NCI-H460 (cell line): ENCODE data around the gene WDR86. TPM values are rescaled to one million over a fixed set of nuclear protein-coding genes. Genes with fewer than 3 reads are reported as not detected.

ENCODE experiments used
- DNase-seq: peaks from one replicate; pipeline ENCODE4 v3.0.0-alpha.2; 2016; ENCODE audit warnings: low read depth; ENCODE audit errors: extremely low read depth
- total RNA-seq: library from RNA; depleted of rRNA; stranded (reverse); fragments of >200 nt; shearing (Covaris generic); gene quantifications from 2 replicates; pipeline ENCODE4 v1.2.3, GENCODE V29; 2014

Gene WDR86
- total RNA-seq, 1 experiment from 2014 or later = not detected

DNA sequence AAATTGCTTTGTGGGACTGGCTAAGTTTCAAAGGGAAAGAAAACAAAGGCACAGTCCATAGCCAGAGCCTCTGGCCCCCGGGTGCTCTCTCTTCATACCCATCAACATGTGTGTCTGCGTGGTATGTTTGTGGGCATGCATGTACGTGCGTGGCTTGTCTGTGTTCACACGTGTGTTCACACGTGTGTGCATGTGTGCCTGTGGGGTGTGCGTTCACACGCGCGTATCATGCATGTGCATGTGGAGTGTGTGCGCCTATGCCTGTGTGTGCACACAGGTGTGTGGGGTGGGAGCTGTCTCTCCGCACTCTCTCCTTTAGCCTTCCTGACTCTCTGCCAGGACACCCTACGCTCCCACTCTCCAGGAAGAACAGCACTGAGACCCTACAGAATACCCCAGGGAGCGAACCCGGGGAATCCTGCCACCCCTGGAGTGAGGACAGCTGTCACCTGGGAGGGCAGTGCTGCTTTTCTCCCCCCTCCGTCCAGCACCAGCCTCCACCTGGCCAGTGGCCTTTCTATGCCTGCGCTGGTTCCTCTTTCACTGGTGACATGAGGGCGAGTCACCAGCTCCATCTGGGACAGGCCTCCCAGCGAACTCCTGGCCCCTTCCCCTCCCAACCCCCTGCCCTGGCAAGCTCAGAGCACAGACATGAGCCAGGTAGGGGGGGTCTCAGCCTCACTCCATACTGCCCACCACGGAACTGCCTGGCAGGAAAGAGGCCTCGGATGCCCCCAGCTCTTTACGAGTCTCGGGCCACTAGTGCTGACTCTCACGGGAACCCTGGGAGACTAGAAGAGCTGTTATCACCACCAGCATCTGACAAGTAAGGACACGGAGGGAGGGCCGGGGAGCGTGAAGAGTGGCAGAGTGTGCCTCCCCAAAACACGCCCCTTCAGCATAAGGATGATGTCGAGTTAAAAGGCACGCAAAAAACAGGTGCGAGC is 16.5 kb downstream of the WDR86 start:
- DNase-seq = no peak

DNA sequence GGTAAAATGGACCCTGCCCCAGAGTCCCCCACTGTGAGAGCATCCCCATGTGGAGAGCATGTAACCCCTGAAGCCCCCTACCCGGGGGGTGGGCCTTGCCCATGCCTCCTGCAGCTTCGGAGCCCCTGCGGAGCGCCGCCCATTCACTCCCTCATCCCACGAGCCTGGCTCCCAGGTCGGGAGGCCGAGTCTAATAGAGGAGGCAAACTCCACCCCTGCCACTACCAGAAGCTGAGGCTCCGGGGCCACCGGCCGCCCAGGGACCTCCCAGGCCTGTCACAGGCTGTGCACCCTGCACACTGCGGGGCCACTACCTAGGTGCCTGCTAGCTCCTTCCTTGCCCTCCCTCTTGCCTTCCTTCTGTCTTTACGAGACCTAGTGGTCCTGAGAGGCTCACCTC is 17.4 kb downstream of the WDR86 start:
- no peak for DNase-seq

DNA sequence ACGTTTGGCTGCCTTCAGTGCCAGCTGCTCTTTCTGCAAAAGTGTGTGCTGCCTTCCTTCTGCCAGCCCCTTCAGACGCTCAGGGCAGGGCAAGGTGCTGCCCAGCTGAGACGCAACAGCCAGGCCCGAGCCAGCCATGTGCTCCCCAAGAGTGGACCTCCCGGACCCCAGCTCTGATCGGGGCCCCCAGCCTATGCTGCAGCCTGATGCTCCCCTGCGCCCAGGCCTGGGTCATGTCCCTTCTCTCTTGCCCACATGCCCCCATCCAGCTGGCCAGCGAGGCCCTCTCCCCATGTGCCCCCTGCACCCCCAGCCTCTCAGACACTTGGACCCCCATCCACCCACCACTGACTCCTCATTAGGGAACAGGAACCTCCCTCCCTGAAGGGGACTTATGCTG is 17.8 kb downstream of the WDR86 start:
- no peak for DNase-seq

DNA sequence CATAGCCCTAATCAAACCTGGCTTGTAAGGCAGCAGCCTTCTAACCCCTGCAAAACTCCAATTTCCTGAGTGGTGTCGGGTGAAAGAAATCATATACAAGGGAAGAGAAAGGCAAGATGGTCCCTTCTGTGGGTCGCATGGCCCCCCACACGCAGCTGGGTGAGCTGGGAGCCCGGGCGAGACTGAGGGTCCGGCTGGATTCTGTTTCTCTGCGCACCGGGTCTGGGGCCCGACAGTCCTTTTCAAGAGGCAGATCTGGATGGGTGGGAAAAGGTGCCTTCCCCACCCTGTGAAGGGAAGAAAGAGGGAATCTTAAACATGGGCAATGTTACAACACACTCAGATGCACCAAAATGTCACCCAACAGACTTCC is 18.5 kb downstream of the WDR86 start:
- DNase-seq = no peak

DNA sequence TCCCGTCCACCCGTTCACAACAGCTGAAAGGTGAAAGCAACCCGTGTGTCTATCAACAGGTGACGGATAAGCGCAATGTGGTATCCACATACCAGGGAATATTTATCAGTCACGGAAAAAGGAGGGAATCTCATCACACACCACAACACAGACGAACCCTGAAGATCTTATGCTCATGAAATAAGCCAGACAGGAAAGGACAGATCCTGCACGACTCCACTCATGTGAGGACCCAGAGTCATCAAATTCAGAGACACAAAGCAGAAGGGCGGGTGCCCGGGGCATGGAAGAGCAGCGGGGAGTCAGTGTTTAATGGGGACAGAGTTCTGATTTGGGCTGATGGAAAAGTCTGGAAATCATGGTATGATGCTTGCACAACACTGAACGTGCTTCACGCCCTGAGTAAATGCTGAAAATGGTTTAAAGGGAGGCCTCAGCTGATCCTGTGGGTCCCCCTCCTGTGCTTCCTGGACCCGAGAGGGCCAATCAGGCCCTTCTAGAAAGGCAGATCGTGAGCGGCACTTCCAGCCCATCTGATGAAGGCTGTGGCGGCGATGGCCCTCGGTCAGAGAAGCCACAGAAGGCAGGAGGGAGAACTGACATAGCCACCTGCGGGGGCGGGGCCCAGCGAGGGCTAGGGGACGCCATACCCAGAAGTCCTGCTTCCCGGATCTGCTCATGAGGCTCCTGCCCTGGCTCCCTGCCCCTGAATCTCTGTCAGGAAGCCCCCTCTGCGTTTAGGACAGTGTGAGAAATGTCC is 19.1 kb downstream of the WDR86 start:
- DNase-seq = no peak

DNA sequence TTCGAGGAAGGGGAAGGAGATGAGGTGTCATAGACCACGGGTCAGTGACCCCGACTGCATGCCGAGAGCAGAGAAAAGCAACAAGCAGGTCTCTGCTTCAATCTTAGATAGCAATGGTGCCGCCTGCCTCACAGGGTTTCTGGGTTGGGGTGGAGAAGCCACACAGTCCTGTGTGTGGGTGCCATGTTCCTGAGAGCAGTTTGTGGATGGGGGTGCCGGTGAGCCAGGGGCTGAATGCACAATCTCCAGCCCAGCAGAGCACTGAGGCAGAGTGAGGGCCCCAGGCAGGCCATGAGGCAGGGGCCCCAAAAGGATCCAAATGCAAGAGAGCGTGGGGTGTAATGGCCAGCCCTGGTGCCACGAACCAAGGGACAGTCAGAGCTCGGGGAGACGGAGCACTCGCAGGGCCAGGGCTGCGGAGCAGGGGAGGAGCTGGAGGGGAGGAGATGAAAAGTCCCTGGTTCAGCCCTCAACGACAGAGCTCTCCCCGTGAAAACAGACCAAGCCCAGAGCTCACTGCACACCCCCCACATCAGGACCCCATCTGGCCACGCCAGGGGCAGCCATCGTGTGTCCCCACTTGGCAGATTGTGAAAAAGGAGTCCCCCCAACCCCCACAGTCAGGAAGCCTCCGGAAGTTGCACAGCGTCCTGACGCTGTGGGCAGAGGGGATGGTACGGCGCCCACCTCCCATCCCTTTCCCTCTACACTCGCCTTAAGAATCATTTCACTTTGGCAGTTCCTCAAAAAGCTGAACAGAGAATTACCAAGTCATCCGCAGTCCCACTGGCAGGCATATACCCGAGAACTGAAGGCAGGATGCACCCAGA is 19.9 kb downstream of the WDR86 start:
- no peak for DNase-seq

DNA sequence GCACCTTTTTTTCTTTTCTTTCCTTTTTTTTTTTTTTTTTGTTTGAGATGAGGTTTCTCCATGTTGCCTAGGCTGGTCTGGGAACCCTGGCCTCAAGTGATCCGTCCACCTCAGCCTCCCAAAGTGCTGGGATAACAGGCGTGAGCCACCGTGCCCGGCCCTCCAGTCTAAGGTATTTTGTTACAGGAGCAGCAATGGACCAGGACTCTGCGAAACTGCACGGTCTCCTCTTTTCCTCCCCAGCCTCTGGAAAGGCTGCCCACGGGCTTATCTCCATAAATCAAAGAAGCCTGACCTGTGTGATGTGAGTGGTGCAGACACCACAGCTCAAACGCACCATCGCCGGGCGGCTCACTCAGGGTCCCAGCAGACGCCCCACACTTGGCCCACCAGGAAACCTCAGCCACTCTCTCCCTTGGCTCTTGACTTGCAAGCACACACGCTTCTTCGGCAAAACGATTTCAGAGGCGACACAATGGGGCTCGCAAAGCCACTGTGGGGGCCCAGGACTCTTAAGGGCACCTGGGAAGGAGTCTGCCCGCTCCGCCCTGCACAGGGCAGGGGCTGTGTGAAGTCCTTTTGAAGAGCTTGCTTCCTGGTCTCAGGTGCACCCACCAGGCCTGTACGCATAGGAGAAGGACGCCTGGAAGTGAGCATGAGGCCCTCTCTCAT is 20.6 kb downstream of the WDR86 start:
- DNase-seq = no peak

DNA sequence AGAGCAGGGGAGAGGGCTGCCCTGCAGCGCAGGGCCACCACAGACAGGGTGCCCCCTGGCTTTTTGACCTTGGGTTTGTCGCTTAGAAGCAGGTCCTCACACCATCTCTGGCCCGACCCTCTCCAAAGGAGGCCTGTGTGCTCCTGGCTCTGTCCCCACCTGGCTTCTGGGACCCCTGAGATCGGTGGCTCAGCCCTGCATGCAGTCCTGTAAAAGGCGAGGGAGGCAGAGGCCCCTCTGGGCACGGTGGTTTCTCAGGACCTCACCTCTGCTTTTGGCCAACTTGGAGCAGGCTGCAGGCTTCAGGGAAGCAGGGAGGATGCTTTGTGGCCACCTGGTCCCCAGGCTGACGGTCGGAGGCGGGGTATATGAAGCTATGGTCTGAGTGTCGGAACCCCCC is 21.4 kb downstream of the WDR86 start:
- no peak for DNase-seq

DNA sequence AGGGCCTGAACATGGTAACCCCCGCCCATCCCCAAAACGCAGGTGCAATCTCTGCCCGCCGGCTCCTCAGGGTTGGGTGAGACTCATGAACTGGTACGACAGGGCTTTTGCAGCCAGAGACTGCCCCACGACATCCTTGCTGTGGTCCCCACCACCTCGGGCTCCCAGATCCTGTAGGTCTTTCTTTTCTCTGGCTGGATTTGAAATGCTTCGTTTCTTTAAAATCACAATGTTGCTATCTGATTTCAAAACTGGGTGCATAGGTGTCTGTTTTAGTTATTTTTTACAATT is 21.9 kb downstream of the WDR86 start:
- no peak for DNase-seq

DNA sequence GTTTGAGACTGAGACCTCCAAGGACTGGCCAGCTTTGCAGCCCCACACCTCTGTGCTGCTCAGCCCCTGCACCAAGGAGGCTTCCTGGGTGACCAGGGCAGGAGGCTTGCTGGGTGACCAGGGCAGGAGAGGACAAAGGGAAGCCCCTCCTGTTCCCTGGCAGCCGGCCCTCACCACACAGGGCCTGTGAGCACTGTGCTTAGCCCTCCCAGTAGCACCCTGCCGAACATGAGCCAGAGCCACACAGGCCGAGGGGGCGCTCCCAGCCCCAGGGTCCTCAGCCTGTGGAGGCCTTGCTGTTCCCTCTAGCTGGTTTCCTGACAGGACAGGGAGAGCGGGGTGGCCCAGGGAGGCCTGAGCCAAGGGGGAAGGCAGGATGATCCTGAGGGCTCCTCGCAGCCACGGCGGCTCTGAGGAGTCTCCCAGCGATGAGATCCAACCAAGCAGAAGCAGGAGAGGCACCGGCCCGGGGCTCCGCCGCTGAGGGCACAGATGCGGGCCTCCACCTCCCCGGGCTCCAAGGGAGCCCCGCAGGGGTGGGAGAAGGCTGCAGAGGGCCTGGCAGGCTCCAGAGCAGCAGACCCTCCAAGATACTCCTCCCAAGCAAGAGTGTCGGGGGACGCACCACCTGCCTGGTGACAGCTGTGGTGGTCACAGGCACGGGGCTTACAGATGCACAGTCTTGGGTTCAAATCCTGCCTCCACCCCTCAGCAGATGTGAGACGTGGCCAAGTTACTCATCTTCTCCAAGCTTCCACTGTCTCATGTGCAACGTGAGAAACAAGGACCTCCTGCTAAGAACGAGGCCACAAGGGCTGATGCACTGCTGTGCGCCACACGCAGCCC is 22.5 kb downstream of the WDR86 start:
- no peak for DNase-seq

DNA sequence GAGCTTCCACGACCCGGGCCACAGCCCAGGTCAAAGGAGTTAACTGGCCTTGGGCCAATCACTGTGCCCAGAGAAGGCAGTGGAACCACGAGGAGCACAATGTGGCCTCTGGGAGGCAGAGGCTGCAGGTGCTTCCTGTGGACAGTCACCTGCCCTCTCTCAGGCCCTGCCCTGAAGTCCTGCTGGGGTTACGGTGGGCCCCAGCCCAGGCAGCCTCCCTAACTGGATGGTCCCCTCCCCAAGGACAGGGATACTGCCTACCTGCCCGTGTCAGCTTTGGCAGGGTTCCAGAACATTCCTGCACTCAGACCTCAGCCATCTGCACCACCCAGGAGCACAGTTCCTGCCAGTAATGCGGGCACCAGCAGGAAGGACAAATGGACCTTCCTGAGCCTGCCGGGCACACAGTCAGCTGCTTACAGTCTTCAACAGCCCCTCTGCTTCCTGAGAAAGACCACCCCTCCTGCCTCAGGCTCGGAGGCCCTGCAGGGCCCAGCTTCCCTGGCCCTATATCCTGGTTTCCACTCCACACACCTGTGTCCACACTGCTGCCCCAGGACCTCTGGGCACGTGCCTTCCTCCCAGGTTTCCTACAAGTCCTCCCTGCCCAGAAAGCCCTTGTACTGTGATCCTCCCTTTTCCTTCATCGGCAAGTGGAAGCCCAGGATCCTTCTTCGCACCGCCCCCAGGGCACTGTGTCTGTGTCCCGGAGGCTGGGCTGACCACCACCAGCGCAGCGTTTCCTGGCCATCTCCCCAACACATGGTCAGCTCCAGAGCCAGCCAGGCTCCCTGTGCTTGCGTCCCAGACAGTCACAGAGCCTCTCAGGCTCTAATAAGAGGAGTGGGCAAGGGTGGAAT is 23.3 kb downstream of the WDR86 start:
- no peak for DNase-seq

DNA sequence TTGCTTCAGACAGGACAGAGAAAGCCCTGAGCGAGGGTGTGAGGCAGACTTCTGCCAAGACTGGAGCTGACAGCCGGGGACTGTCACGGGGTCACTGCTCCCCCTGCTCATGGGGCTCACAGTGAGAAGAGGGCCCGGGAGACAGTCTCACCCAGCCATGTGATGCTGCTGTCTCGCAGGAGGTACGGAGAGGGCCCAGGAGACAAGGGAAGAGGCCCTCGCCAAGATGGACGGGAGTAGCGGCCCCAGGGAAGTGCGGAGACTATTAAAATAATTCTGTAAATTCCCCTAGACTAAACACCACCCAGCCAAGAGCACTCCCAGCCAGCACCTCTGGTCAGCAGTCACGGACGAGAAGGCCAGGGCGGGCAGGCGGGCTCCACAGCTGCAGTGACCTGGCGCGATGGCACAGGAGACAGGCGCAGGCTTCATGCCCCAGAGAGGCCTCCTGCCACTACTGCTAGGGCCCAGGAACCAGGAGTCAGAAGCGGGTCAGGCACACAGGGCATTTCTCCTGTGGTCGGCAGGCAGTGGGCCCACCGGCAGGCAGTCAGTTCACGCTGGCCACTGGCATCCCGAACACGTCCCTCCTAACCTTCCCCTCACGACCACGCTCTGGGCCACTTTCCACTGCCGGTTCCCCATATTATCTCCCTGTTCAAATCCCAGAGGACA is 24.1 kb downstream of the WDR86 start:
- no peak for DNase-seq

DNA sequence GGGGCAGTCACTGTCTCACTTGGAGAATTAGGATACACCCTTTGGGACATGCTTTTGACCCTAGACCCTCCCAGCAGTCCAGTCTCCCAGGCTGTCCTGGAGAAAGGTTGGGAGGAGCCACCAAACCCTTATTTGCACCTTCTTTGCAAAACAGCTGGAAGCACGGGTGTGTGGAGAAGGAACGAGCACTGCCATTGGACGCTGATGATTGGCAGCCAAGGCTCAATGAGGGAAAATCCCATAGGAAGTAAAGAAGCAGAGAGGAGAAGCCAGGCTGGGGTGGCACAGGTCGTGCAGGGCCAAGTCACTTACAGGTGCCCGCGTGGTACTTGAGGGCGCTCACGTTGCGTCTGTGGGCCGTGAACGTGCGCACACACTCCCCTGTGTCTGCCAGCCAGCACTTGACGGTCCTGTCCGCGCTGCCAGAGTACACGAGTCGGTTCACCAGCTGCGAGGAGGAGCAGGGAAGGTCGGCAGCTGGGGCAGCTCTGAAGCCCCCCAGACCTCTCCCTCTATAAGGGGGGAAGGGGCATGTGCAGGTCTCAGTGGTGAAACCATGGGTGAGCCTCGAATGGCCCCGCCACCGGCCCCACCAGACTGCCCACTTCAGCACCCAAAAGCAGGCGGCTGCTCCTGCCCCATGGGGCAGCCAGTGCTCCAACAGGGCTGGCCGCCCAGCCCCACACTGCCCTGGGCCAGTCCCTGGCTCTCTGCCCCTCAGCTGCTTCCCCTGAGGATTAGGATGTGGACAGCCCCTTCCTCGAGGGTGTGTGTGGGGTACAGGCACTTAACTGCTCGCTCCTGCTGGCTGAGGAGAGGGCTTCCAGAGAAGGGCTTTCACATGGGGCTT is 24.8 kb downstream of the WDR86 start:
- DNase-seq = no peak

DNA sequence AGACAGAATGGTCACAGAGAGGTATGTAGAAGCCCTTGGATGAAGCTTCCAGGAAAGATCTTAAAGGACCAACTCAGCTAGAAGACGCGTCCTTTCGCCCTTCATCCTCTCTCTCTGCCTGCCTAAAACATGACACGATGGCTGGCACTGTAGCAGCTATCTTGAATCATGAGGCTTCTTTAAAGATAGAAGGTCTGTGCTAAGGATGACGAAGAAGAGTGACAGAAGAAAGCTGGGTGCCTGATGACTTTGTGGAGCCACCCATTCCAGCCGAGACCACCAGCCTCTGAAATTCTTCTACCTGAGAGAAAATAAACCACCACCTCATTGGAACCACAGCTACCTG is 25.5 kb downstream of the WDR86 start:
- DNase-seq = no peak

DNA sequence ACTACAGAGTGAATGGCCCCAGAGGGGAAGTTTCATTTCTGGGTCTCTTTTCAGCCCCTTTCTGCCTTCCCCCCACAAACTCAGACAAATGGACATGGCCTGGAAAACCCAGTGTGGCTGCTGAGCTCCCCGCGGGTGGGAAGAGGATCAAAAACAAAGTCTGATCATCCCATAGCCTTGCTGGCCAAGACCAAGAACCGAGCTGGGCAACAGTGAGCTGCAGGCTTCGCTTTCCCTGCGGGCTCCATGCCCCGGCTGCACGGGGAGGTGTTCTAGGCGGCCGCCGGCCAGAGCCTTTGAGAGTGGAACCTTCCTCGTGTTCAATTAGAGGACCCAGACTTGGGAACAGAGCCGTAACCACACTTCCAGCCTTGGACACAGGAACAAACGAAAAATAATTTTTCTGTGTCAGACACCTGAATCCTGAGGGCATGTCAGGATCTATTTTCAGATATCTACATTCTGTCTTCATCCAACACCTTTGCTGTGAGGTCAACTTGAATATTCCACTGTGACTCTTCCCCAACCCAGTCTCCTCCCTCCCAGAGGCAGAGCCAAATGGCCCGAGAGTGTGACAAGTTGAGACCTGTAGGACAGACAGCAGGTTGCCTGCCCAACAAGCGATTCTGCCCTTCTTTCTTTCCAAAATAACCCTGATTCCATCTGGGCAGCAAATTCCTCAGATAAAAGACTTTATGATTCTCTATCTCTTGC is 26.0 kb downstream of the WDR86 start:
- DNase-seq = no peak

DNA sequence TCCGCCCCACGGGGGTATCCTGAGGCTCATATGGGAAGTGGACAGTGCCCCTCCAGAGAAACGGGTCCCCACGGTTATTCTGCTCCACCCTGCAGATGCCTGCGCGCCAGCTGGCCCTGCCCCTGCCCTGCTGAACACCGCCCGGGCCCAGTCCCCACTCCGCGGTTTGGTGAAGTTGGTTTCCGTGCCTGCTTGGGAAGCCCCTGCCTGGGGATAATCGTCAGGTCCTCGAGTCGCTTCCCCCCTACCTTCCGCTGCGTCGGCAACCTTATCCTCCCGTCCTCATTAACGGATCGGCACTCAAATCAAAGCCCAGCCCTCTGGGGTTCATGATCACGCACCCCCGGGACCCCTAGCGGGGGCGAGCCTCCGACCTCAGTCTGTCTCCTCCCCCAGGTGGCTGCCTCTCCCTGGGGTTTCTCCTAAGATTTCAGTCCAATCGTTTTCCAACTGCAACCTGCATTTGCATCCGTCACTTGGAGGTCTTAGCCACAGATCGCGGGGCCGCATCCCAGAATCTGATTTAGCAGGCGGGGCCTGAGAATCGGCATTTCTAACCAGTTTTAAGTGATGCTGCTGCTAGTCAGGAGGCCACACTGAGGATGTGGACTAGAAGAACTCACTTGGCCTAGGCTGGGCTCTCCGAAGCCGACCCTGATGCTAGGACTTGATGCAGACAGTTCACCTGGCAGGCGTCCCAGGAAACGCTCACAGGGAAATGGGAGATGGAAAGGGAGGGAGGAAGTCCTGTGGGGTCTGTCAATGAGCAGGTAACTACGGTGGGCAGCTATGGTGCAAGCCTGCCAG is 27.6 kb downstream of the WDR86 start:
- DNase-seq = no peak
